ENCODE data around the gene LAPTM4A.
"Not testable (repeated sequence)": the region's sequence is repeated elsewhere in the genome, so short reads cannot be mapped to it uniquely, and the experiment has no call there.

LAPTM4A gene

DNA sequence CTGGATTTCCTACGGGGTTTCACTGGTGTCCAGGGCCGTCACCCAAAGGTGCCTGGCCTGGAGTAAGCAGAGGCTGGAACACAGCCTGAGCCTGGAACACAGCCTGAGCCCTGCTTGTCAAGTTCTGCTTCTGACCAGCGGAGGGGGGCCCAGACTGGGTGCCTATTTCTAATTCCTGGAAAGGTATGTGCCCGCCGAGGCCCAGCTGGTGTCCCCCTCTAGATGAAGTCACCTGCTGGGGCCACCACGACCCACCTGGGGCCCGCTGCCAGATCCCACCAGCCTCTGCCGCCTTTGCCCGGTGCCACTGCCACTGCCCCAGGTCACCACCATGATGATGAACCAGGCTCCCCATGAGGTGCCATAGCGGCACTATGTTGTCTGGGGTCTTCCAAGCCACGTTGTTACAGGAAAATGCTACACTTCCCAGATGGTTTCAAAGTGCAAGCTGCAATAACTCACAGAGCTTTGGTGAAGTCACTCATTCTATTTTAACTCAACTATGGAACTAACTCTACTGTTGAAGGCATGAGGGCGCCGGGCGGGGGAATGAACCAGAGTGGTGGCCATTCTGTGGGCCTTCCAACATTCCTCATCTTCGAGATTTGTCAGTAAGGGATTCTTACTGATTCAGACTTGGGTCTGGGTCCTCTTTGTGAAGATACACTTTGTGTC, 40.9 kb upstream of the LAPTM4A start:
- peaks cover 5% of the 10 kb centered on the region in 2 donors for H3K4me1 ChIP-seq (ENCODE audit: control insufficient read depth in 1 of 2, insufficient read depth in 2 of 2, low read length in 2 of 2)
- H3K27ac ChIP-seq (ENCODE audit: low read depth, low read length) = no peak overlapping the region

DNA sequence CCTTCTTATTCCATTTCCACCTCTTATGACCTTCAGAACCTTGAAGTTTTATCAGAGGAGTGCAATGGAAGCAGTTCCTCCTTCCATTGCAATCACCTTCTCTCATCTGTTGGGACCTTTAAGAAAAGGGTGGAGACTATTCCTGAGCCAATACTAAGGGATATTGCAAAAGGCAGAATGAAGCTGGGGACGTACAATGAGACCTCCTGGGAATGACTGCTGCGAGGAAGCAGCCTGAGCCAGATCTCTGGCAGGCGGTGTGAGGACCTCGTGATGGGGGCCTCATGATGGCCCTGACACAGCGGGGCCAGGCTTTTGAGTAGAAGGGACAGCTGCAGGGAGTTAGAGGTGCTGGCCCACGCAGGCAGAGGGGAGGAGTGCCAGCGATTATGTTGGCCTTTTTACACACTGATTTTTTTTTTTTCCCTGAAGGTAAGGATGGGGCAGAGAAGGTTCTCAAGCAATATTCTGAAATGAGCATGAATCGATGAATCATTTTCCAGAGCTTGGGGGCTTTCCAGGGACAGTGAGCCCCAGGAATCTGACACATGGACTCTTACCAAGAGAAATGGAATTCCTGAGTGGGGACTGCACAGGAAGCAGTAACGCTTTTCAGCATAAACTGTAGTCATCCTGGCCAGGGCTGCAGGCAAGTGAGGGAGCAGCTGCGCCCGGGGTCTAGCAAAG, 40.0 kb upstream of the LAPTM4A start:
- H3K9ac ChIP-seq (ENCODE audit: low read depth in 1 of 2, low read length in 2 of 2) = no peak overlapping the region
- peaks cover 5% of the 10 kb centered on the region in 2 donors for H3K4me1 ChIP-seq (ENCODE audit: control insufficient read depth in 1 of 2, insufficient read depth in 2 of 2, low read length in 2 of 2)
- no peak overlapping the region for H3K27ac ChIP-seq (ENCODE audit: low read depth, low read length)
- H3K4me3 ChIP-seq (ENCODE audit: low read depth in 1 of 2, low read length in 2 of 2) = no peak overlapping the region
- H3K36me3 ChIP-seq (ENCODE audit: control insufficient read depth in 1 of 2, insufficient read depth in 2 of 2, low read length in 2 of 2) = no peaks in the 10 kb centered on the region
- H3K9me3 ChIP-seq (ENCODE audit: control insufficient read depth in 1 of 2, low read length in 2 of 2) = no peaks in the 10 kb centered on the region
- no peaks in the 10 kb centered on the region for H3K27me3 ChIP-seq (ENCODE audit: control insufficient read depth in 1 of 2, insufficient read depth in 2 of 2, low read length in 2 of 2)

More for the DNA sequence above, 40.9 kb upstream of the LAPTM4A start:
- H3K4me3 ChIP-seq (ENCODE audit: low read depth in 1 of 2, low read length in 2 of 2) = no peak overlapping the region
- no peak overlapping the region for H3K9ac ChIP-seq (ENCODE audit: low read depth in 1 of 2, low read length in 2 of 2)
- H3K27me3 ChIP-seq (ENCODE audit: control insufficient read depth in 1 of 2, insufficient read depth in 2 of 2, low read length in 2 of 2) = no peaks in the 10 kb centered on the region
- H3K9me3 ChIP-seq (ENCODE audit: control insufficient read depth in 1 of 2, low read length in 2 of 2) = no peaks in the 10 kb centered on the region
- H3K36me3 ChIP-seq (ENCODE audit: control insufficient read depth in 1 of 2, insufficient read depth in 2 of 2, low read length in 2 of 2) = no peaks in the 10 kb centered on the region

DNA sequence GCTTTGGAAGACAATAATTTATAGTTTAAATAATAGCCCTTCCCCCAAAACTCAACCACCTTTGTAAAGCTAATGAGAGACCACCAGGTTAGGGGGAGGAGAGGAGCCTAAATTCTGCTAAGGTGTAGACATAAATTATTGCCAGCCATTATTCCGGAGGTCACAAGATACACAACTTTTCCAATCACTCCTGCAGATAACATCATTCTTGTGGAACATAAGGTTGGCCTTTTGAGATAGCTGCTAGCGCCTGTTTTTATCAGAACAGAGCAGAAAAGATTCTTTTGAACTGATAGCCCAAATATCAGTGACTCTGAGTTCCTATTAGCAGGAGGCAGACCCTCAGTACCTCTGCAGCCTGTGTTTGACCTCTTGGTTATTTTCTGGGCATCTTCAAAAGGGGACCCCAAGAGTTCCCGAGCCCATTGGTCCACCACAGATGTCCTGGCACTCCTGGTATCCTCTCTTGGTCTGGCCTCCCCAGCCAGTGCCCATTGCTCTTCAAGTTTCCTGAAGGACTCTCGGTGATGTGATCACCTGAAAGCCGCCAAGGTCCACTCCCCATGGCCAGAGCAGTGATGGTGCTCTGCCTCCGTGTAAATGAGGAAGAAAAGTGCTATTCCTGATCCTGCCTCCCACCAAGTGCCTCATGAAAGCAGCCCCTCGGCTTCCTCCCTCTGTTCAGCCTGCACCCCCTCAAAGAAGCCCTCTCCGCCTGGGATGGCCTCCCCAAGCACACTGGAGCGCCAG, 38.5 kb upstream of the LAPTM4A start:
- Histone ChIP-seq H3K9me3 (ENCODE audit: control insufficient read depth in 1 of 2, low read length in 2 of 2) (no peaks in the 10 kb centered on the region), H3K27ac (ENCODE audit: low read depth, low read length) (no peak overlapping the region), H3K27me3 (ENCODE audit: control insufficient read depth in 1 of 2, insufficient read depth in 2 of 2, low read length in 2 of 2) (no peaks in the 10 kb centered on the region), H3K36me3 (ENCODE audit: control insufficient read depth in 1 of 2, insufficient read depth in 2 of 2, low read length in 2 of 2) (no peaks in the 10 kb centered on the region), H3K9ac (ENCODE audit: low read depth in 1 of 2, low read length in 2 of 2) (no peak overlapping the region), H3K4me3 (ENCODE audit: low read depth in 1 of 2, low read length in 2 of 2) (no peak overlapping the region), H3K4me1 (ENCODE audit: control insufficient read depth in 1 of 2, insufficient read depth in 2 of 2, low read length in 2 of 2) (peaks cover 5% of the 10 kb centered on the region in 2 donors)

DNA sequence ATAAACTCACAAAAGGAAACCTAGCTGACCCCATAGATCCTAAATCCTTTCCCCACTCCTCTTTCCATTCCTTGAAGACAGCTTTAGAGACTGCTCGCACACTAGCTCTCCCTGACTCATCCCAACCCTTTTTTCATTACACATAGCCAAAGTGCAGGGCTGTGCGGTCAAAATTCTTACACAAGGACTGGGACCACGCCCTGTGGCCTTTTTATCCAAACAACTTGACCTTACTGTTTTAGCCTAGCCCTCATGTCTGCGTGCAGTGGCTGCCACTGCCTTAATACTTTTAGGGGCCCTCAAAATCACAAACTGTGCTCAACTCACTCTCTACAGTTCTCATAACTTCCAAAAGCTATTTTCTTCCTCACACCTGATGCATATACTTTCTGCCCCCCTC, 34.5 kb upstream of the LAPTM4A start:
- H3K36me3 ChIP-seq (ENCODE audit: control insufficient read depth in 1 of 2, insufficient read depth in 2 of 2, low read length in 2 of 2); H3K9me3 ChIP-seq (ENCODE audit: control insufficient read depth in 1 of 2, low read length in 2 of 2); H3K27ac ChIP-seq (ENCODE audit: low read depth, low read length); H3K9ac ChIP-seq (ENCODE audit: low read depth in 1 of 2, low read length in 2 of 2); H3K4me3 ChIP-seq (ENCODE audit: low read depth in 1 of 2, low read length in 2 of 2); H3K4me1 ChIP-seq (ENCODE audit: control insufficient read depth in 1 of 2, insufficient read depth in 2 of 2, low read length in 2 of 2); H3K27me3 ChIP-seq (ENCODE audit: control insufficient read depth in 1 of 2, insufficient read depth in 2 of 2, low read length in 2 of 2): not testable (repeated sequence)

DNA sequence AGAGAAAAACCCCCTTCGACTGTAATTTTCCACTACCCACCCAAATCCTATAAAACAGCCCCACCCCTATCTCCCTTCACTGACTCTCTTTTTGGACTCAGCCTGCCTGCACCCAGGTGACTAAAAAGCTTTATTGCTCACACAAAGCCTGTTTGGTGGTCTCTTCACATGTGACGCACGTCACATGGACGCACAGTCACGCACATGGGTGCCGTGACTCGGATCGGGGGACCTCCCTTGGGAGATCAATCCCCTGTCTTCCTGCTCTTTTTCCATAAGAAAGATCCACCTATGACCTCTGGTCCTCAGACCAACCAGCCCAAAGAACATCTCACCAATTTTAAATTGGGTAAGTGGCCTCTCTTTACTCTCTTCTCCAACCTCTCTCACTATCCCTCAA, 31.4 kb upstream of the LAPTM4A start:
- H3K36me3 ChIP-seq (ENCODE audit: control insufficient read depth in 1 of 2, insufficient read depth in 2 of 2, low read length in 2 of 2); H3K27ac ChIP-seq (ENCODE audit: low read depth, low read length); H3K4me3 ChIP-seq (ENCODE audit: low read depth in 1 of 2, low read length in 2 of 2); H3K27me3 ChIP-seq (ENCODE audit: control insufficient read depth in 1 of 2, insufficient read depth in 2 of 2, low read length in 2 of 2); H3K9me3 ChIP-seq (ENCODE audit: control insufficient read depth in 1 of 2, low read length in 2 of 2); H3K4me1 ChIP-seq (ENCODE audit: control insufficient read depth in 1 of 2, insufficient read depth in 2 of 2, low read length in 2 of 2); H3K9ac ChIP-seq (ENCODE audit: low read depth in 1 of 2, low read length in 2 of 2): not testable (repeated sequence)

DNA sequence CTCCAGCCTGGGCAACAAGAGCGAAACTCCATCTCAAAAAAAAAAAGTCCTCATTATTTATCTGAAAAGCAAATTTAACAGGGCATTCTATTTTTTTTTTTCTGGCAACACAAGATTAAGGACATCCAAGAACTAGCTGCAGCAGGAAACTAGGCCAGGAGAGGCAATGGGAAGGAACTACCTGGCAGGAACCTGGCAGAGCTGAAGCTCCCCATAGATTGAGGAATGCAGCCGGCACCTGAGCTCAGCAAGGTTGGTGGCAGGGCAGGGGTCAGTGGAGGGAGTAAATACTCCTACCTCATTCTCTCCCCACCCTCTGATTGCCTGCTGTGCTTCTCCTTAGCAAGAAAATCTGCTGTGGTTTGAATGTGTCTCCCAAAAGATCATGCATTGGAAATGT, 30.4 kb upstream of the LAPTM4A start:
- H3K9me3 ChIP-seq (ENCODE audit: control insufficient read depth in 1 of 2, low read length in 2 of 2) = peaks cover 5 to 7% of the 10 kb centered on the region in 2 donors
- H3K4me3 ChIP-seq (ENCODE audit: low read depth in 1 of 2, low read length in 2 of 2) = no peak overlapping the region
- H3K36me3 ChIP-seq (ENCODE audit: control insufficient read depth in 1 of 2, insufficient read depth in 2 of 2, low read length in 2 of 2) = no peaks in the 10 kb centered on the region
- no peaks in the 10 kb centered on the region for H3K4me1 ChIP-seq (ENCODE audit: control insufficient read depth in 1 of 2, insufficient read depth in 2 of 2, low read length in 2 of 2)
- no peak overlapping the region for H3K27ac ChIP-seq (ENCODE audit: low read depth, low read length)
- no peak overlapping the region for H3K9ac ChIP-seq (ENCODE audit: low read depth in 1 of 2, low read length in 2 of 2)
- H3K27me3 ChIP-seq (ENCODE audit: control insufficient read depth in 1 of 2, insufficient read depth in 2 of 2, low read length in 2 of 2) = no peaks in the 10 kb centered on the region

DNA sequence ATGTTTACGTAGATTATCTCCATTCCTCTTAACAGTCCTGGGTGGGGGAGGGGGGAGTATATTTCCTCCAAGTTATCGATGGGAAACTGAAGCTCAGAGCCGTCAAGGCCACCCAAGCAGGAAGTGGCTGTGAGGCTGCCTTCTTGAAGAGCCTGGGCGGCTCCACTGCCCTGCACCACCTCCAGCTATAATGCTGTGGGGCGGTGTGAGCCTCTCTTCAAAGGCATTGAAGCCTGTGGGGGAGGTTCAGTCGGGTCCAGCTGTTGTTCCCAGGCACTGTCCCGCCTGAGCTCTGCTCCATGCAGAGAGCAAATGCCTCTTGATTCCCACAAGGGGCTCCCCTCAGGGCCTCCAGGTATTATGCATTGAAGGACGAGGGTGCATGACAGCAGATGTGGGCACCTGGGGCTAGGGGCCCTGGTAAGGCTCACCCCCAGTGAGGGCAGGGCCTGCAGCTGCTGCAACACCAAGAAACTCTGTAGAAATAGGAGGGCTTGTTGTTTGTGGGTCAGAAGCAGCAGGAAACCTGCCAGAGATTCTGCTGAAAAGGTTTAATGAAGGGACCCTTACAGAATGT, 29.5 kb upstream of the LAPTM4A start:
- Histone ChIP-seq H3K9ac (ENCODE audit: low read depth in 1 of 2, low read length in 2 of 2) (no peak overlapping the region), H3K36me3 (ENCODE audit: control insufficient read depth in 1 of 2, insufficient read depth in 2 of 2, low read length in 2 of 2) (no peaks in the 10 kb centered on the region)

DNA sequence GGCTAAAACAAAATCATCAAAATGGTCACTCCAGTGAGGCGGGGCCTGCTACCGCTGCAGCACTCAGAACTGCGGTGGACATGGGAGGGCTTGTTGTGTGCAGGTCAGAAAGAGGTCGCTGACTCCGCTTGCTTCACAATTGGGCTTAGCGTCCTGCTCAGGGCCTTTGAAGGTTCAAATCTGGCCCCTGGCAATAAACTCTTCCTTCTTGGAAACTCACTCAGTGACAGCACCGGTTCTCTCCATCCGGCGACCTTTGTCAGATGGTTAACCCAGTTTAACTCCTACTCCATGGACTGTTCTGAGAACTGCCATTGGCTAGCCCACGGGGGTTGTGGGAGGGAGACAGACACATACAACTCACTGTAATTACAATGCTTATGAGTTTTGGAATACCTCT, 29.0 kb upstream of the LAPTM4A start:
- no peaks in the 10 kb centered on the region for H3K4me1 ChIP-seq (ENCODE audit: control insufficient read depth in 1 of 2, insufficient read depth in 2 of 2, low read length in 2 of 2)
- no peak overlapping the region for H3K27ac ChIP-seq (ENCODE audit: low read depth, low read length)
- peaks cover 5 to 7% of the 10 kb centered on the region in 2 donors for H3K9me3 ChIP-seq (ENCODE audit: control insufficient read depth in 1 of 2, low read length in 2 of 2)
- no peaks in the 10 kb centered on the region for H3K36me3 ChIP-seq (ENCODE audit: control insufficient read depth in 1 of 2, insufficient read depth in 2 of 2, low read length in 2 of 2)
- no peak overlapping the region for H3K9ac ChIP-seq (ENCODE audit: low read depth in 1 of 2, low read length in 2 of 2)
- H3K27me3 ChIP-seq (ENCODE audit: control insufficient read depth in 1 of 2, insufficient read depth in 2 of 2, low read length in 2 of 2) = no peaks in the 10 kb centered on the region
- no peak overlapping the region for H3K4me3 ChIP-seq (ENCODE audit: low read depth in 1 of 2, low read length in 2 of 2)

More for the DNA sequence above, 29.5 kb upstream of the LAPTM4A start:
- Histone ChIP-seq H3K4me3 (ENCODE audit: low read depth in 1 of 2, low read length in 2 of 2) (no peak overlapping the region), H3K9me3 (ENCODE audit: control insufficient read depth in 1 of 2, low read length in 2 of 2) (peaks cover 5 to 7% of the 10 kb centered on the region in 2 donors), H3K27ac (ENCODE audit: low read depth, low read length) (no peak overlapping the region), H3K27me3 (ENCODE audit: control insufficient read depth in 1 of 2, insufficient read depth in 2 of 2, low read length in 2 of 2) (no peaks in the 10 kb centered on the region), H3K4me1 (ENCODE audit: control insufficient read depth in 1 of 2, insufficient read depth in 2 of 2, low read length in 2 of 2) (no peaks in the 10 kb centered on the region)

DNA sequence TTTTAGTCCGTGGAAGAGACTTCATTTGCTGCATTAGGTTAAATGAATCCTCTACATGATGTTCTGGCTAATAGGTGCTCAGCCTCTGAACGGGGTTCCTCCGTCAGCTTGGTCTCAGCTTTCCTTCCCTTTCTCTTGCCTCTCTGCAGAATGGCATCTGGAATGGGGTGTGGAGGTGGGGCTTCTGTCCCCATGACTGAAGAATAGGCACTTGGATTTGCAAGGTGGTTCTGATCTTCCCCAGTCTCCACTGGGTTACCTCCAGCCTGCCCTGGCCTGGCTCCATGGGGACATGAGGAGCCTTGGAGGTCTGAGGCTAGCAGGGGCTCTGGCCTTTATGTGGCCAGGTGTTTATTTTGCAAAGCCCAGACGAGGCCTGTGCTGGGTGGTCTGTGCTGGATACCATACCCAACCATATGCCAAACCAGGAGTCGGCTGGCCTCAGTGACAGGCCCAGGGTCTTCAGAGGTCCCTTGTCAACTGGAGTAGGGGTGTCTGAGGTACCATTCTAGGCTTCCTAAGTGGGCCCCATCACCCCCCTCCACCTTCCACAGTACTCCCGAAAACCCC, 28.2 kb upstream of the LAPTM4A start:
- no peak overlapping the region for H3K4me3 ChIP-seq (ENCODE audit: low read depth in 1 of 2, low read length in 2 of 2)
- no peaks in the 10 kb centered on the region for H3K36me3 ChIP-seq (ENCODE audit: control insufficient read depth in 1 of 2, insufficient read depth in 2 of 2, low read length in 2 of 2)
- H3K27ac ChIP-seq (ENCODE audit: low read depth, low read length) = no peak overlapping the region
- H3K9ac ChIP-seq (ENCODE audit: low read depth in 1 of 2, low read length in 2 of 2) = no peak overlapping the region
- peaks cover 5 to 7% of the 10 kb centered on the region in 2 donors for H3K9me3 ChIP-seq (ENCODE audit: control insufficient read depth in 1 of 2, low read length in 2 of 2)
- H3K27me3 ChIP-seq (ENCODE audit: control insufficient read depth in 1 of 2, insufficient read depth in 2 of 2, low read length in 2 of 2) = no peaks in the 10 kb centered on the region
- no peaks in the 10 kb centered on the region for H3K4me1 ChIP-seq (ENCODE audit: control insufficient read depth in 1 of 2, insufficient read depth in 2 of 2, low read length in 2 of 2)

Measured in duodenal mucosa (tissue), 2 donors.